Suppressor macrophage treated with lipopolysaccharide for 1 hour (primary cell): ENCODE results near the gene RHOH.

Experiments used
- DNase-seq, 3 donors: peaks; one replicate each; pipeline ENCODE4 v3.0.0-alpha.2; 2020 to 2022

The RHOH gene

GRCh38 chr4:40205259-40206198 is 8.7 kb downstream of the RHOH start:
- DNase-seq, result peak; percentile 75 to 91 (median 78)

- DNase-seq, result peak; percentile 43 to 75 (median 44)
Observed at GRCh38 chr4:40206426-40206825, 9.6 kb downstream of the RHOH start.

GRCh38 chr4:40209401-40209800 is 12.6 kb downstream of the RHOH start:
- no peak for DNase-seq

GRCh38 chr4:40210776-40211175 is 13.9 kb downstream of the RHOH start:
- DNase-seq, result no peak

- DNase-seq, result no peak
Observed at GRCh38 chr4:40211224-40212185, 14.7 kb downstream of the RHOH start.

GRCh38 chr4:40212674-40213527 is 16.1 kb downstream of the RHOH start:
- no peak for DNase-seq

- no peak for DNase-seq
Observed at GRCh38 chr4:40214038-40214437, 17.2 kb downstream of the RHOH start.

GRCh38 chr4:40214661-40215418 is 18.0 kb downstream of the RHOH start:
- no peak for DNase-seq

- no peak for DNase-seq
Observed at GRCh38 chr4:40216622-40217366, 20.0 kb downstream of the RHOH start.

GRCh38 chr4:40221744-40222143 is 24.9 kb downstream of the RHOH start:
- DNase-seq, result no peak

GRCh38 chr4:40223343-40223742 is 26.5 kb downstream of the RHOH start:
- no peak for DNase-seq

- DNase-seq, result no peak
Observed at GRCh38 chr4:40224432-40224831, 27.6 kb downstream of the RHOH start.

- no peak for DNase-seq
Observed at GRCh38 chr4:40225497-40225896, 28.7 kb downstream of the RHOH start.

- DNase-seq, result peak; percentile 21 to 52 (median 52)
Observed at GRCh38 chr4:40227284-40227683, 30.5 kb downstream of the RHOH start.

GRCh38 chr4:40228497-40229365 is 31.9 kb downstream of the RHOH start:
- peak in 2 of 3 donors; percentile 47 to 50 for DNase-seq

GRCh38 chr4:40231316-40231863 is 34.6 kb downstream of the RHOH start:
- no peak for DNase-seq

GRCh38 chr4:40232610-40233009 is 35.8 kb downstream of the RHOH start:
- DNase-seq, result no peak

GRCh38 chr4:40233227-40233626 is 36.4 kb downstream of the RHOH start:
- DNase-seq, result no peak

GRCh38 chr4:40234519-40235039 is 37.7 kb downstream of the RHOH start:
- no peak for DNase-seq
